HCEC 1CT (cell line): Measurements from ENCODE around the gene EFCAB10.
"Not testable (repeated sequence)": the region's sequence is repeated elsewhere in the genome, so short reads cannot be mapped to it uniquely, and the experiment has no call there.

ENCODE experiments used
- DNase-seq: peaks from one replicate; pipeline ENCODE4 v3.0.0-alpha.2; 2017

The EFCAB10 gene

GRCh38 chr7:105581066-105581811 lies at the start of gene EFCAB10:
Gene EFCAB10, minus strand, starts transcription at chr7:105581493. Its CDS starts 30 bp downstream, at chr7:105581463.
- DNase-seq = no peak

GRCh38 chr7:105625986-105626385 lies 44.7 kb upstream of the EFCAB10 start:
- no peak for DNase-seq

- no peak for DNase-seq
Observed at GRCh38 chr7:105623906-105624305, 42.6 kb upstream of the EFCAB10 start.

- no peak for DNase-seq
Observed at GRCh38 chr7:105623378-105623777, 42.1 kb upstream of the EFCAB10 start.

- DNase-seq = no peak
Observed at GRCh38 chr7:105622106-105622731, 40.9 kb upstream of the EFCAB10 start.

GRCh38 chr7:105621617-105622016 lies 40.3 kb upstream of the EFCAB10 start:
- DNase-seq = no peak

GRCh38 chr7:105621176-105621575 lies 39.9 kb upstream of the EFCAB10 start:
- no peak for DNase-seq

GRCh38 chr7:105619590-105619989 lies 38.3 kb upstream of the EFCAB10 start:
- no peak for DNase-seq

- no peak for DNase-seq
Observed at GRCh38 chr7:105618016-105618296, 36.7 kb upstream of the EFCAB10 start.

GRCh38 chr7:105617280-105618015 lies 36.2 kb upstream of the EFCAB10 start:
- DNase-seq = no peak

- no peak for DNase-seq
Observed at GRCh38 chr7:105614341-105614840, 33.1 kb upstream of the EFCAB10 start.

- no peak for DNase-seq
Observed at GRCh38 chr7:105613611-105614330, 32.5 kb upstream of the EFCAB10 start.

- DNase-seq = no peak
Observed at GRCh38 chr7:105612806-105613205, 31.5 kb upstream of the EFCAB10 start.

GRCh38 chr7:105611856-105612775 lies 30.8 kb upstream of the EFCAB10 start:
- DNase-seq = peak; percentile 29

- DNase-seq = no peak
Observed at GRCh38 chr7:105610165-105610930, 29.1 kb upstream of the EFCAB10 start.

- DNase-seq = no peak
Observed at GRCh38 chr7:105602325-105603305, 21.3 kb upstream of the EFCAB10 start.

GRCh38 chr7:105600720-105601550 lies 19.6 kb upstream of the EFCAB10 start:
- no peak for DNase-seq

GRCh38 chr7:105599551-105599950 lies 18.3 kb upstream of the EFCAB10 start:
- no peak for DNase-seq

GRCh38 chr7:105599080-105599479 lies 17.8 kb upstream of the EFCAB10 start:
- not testable (repeated sequence) for DNase-seq
